Neuronal stem cell (in vitro differentiated cells): ENCODE results near the gene STK33.

Source experiments
- DNase-seq: peaks from one replicate; pipeline ENCODE4 v3.0.0-alpha.2; 2013; ENCODE audit warnings: low spot score
- H2AFZ ChIP-seq: one replicate; pipeline ENCODE4 v1.6.1; 2013; ENCODE audit warnings: mild to moderate bottlenecking, low read length, inconsistent platforms
- H2AK5ac ChIP-seq: 2 replicates; pipeline ENCODE4 v1.6.1; 2013; ENCODE audit warnings: low read depth, mild to moderate bottlenecking, inconsistent platforms, low read length, moderate library complexity, mixed read lengths
- H2BK120ac ChIP-seq: 2 replicates; pipeline ENCODE4 v1.6.1; 2013; ENCODE audit warnings: low read depth, mild to moderate bottlenecking, inconsistent platforms, low read length, moderate library complexity, mixed read lengths
- H2BK12ac ChIP-seq: one replicate; pipeline ENCODE4 v1.6.1; 2013; ENCODE audit warnings: low read length, inconsistent platforms
- H2BK15ac ChIP-seq: 2 replicates; pipeline ENCODE4 v1.6.1; 2013; ENCODE audit warnings: mild to moderate bottlenecking, low read length, inconsistent platforms, mixed read lengths
- H2BK5ac ChIP-seq: one replicate; pipeline ENCODE4 v1.6.1; 2013; ENCODE audit warnings: inconsistent platforms, mild to moderate bottlenecking, low read length, moderate library complexity
- H3K14ac ChIP-seq: one replicate; pipeline ENCODE4 v1.6.1; 2013; ENCODE audit warnings: low read length, inconsistent platforms
- H3K18ac ChIP-seq: 2 replicates; pipeline ENCODE4 v1.6.1; 2013; ENCODE audit warnings: low read length, inconsistent platforms
- H3K23ac ChIP-seq: 2 replicates; pipeline ENCODE4 v1.6.1; 2013; ENCODE audit warnings: low read depth, mild to moderate bottlenecking, mixed read lengths, low read length, inconsistent platforms; ENCODE audit not compliant: poor library complexity
- H3K27ac ChIP-seq: replicated peaks from 3 replicates; pipeline ENCODE4 v1.5.1; 2013; ENCODE audit warnings: low read length, inconsistent platforms
- H3K27me3 ChIP-seq, 3 experiments: 2 replicates each; pipeline ENCODE4 v1.6.1; 2013; ENCODE audit warnings: low read length in 3 of 3, mild to moderate bottlenecking in 2 of 3, inconsistent platforms in 1 of 3, low read depth in 1 of 3, mixed read lengths in 1 of 3, moderate library complexity in 1 of 3; ENCODE audit not compliant: control insufficient read depth in 3 of 3, insufficient read depth in 3 of 3
- H3K36me3 ChIP-seq, 2 donors: replicated peaks in 1 of 2; 2 replicates each; pipeline ENCODE4 v1.6.1; 2013; ENCODE audit warnings: low read length in 2 of 2; ENCODE audit not compliant: control insufficient read depth in 2 of 2, insufficient read depth in 2 of 2
- H3K4ac ChIP-seq: 2 replicates; pipeline ENCODE4 v1.6.1; 2013; ENCODE audit warnings: inconsistent platforms, mild to moderate bottlenecking, low read length, moderate library complexity
- H3K4me1 ChIP-seq, 2 donors: 1 replicate in 1 of 2; 2 replicates in 1 of 2; pipeline ENCODE4 v1.6.1; 2013; ENCODE audit warnings: low read length in 2 of 2, low read depth in 1 of 2; ENCODE audit not compliant: control insufficient read depth in 2 of 2, insufficient read depth in 1 of 2
- H3K4me2 ChIP-seq: one replicate; pipeline ENCODE4 v1.6.1; 2013; ENCODE audit warnings: mild to moderate bottlenecking, low read length, inconsistent platforms; ENCODE audit not compliant: insufficient read depth, poor library complexity, severe bottlenecking
- H3K4me3 ChIP-seq, 2 donors: 2 replicates each; pipeline ENCODE4 v1.5.1; 2013; ENCODE audit warnings: low read length in 2 of 2, mild to moderate bottlenecking in 2 of 2, inconsistent platforms in 1 of 2, moderate library complexity in 1 of 2
- H3K79me1 ChIP-seq: one replicate; pipeline ENCODE4 v1.6.1; 2013; ENCODE audit warnings: low read depth, mild to moderate bottlenecking, inconsistent platforms, low read length, moderate library complexity
- H3K9ac ChIP-seq: one replicate; pipeline ENCODE4 v1.6.1; 2013; ENCODE audit warnings: mild to moderate bottlenecking, low read depth, low read length, inconsistent platforms; ENCODE audit not compliant: poor library complexity
- H3K9me3 ChIP-seq, 2 donors: replicated peaks in 1 of 2; 2 replicates each; pipeline versions ENCODE3 to v1.6.1; 2013; ENCODE audit warnings: low read length in 2 of 2, mild to moderate bottlenecking in 2 of 2, inconsistent platforms in 1 of 2, low read depth in 1 of 2, mixed read lengths in 1 of 2, moderate library complexity in 1 of 2; ENCODE audit not compliant: control insufficient read depth in 2 of 2, insufficient read depth in 1 of 2
- H4K8ac ChIP-seq: one replicate; pipeline ENCODE4 v1.6.1; 2013; ENCODE audit warnings: low read depth, mild to moderate bottlenecking, inconsistent platforms, low read length, moderate library complexity
- H4K91ac ChIP-seq: one replicate; pipeline ENCODE4 v1.6.1; 2013; ENCODE audit warnings: low read length, low read depth, mild to moderate bottlenecking, inconsistent platforms; ENCODE audit not compliant: poor library complexity
- WGBS, 2 donors: extraction: QIAGEN DNeasy Blood & Tissue Kit; methylation state at CpG; one replicate each; pipeline ENCODE4 v1.1.7; 2013; ENCODE audit warnings: missing lambda C conversion rate in 2 of 2, mixed read lengths in 1 of 2; ENCODE audit not compliant: insufficient read length in 2 of 2, insufficient replicate concordance in 1 of 2; ENCODE audit errors: extremely low coverage in 2 of 2; 5-methylcytosine and 5-hydroxymethylcytosine counted together

The STK33 gene

DNA sequence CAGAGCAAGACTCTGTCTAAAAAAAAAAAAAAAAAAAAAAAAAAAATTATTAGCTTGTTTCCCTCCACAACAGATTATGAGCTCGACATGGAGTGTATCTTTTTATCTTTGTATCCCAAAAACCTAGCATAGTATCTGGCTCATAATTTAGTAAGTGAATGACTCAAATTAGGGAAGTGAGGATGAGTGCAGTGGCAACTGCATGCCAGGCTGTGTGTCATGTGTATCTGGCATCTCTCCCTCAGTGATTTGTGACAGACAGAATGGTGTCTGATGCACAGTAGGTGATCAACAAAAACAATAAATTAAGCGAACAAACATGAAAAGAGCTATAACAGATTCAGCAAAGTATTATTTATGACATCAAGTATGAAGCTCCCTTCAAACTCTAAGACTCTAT lies 7.2 kb downstream of the STK33 start:
- H3K36me3 ChIP-seq, result no peaks in the 10 kb centered on the region

DNA sequence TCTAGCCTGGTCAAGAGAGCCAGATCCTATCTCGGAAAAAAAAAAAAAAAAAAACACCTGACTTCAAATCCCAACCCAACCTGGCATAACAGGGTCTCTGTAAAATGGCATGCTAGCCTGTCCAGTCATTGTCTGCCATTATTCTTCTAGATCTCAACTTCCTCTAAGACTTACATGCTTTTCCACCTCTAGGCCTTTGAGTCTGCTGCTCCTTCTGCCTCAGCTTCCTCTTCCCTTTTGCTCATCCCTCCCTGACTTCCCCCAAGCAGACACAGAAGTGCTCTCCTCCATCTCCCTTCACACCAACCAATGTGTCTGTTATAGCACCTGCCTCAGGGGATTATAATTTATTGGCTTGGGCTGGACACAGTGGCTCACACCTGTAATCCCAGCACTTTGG lies 7.8 kb downstream of the STK33 start:
- peaks cover 4 to 6% of the 10 kb centered on the region in 2 donors for H3K4me1 ChIP-seq
- H2BK5ac ChIP-seq, result no peak overlapping the region
- no peaks in the 10 kb centered on the region for H3K36me3 ChIP-seq
- no peak overlapping the region for H3K9ac ChIP-seq
- H3K4me2 ChIP-seq, result no peak overlapping the region
- no peak overlapping the region for H4K91ac ChIP-seq
- no peaks in the 10 kb centered on the region for H3K27me3 ChIP-seq
- WGBS, 2 donors, result no CpG with 5 or more reads among the region's 1 CpG
- H3K4me3 ChIP-seq, result no peak overlapping the region
- no peak overlapping the region for H2BK120ac ChIP-seq
- H2BK15ac ChIP-seq, result no peak overlapping the region
- H3K14ac ChIP-seq, result no peak overlapping the region
- peaks cover 0 to 12% of the 10 kb centered on the region in 2 donors for H3K9me3 ChIP-seq
- no peak overlapping the region for H3K4ac ChIP-seq
- H2AK5ac ChIP-seq, result no peak overlapping the region
- H4K8ac ChIP-seq, result no peak overlapping the region
- H3K18ac ChIP-seq, result no peak overlapping the region
- H3K79me1 ChIP-seq, result peaks cover 2% of the 10 kb centered on the region
- no peak overlapping the region for H2AFZ ChIP-seq
- no peak overlapping the region for H3K27ac ChIP-seq
- H2BK12ac ChIP-seq, result no peak overlapping the region
- H3K23ac ChIP-seq, result no peak overlapping the region
- DNase-seq, result no peak

More for the DNA sequence above, 7.2 kb downstream of the STK33 start:
- no peak for DNase-seq
- Histone ChIP-seq H2BK15ac (no peak overlapping the region), H3K9me3 (peaks cover 0 to 12% of the 10 kb centered on the region in 2 donors), H2AFZ (no peak overlapping the region), H2BK120ac (no peak overlapping the region), H3K9ac (no peak overlapping the region), H3K4me3 (no peak overlapping the region), H3K79me1 (peaks cover 2% of the 10 kb centered on the region), H3K27me3 (no peaks in the 10 kb centered on the region), H3K27ac (no peak overlapping the region), H2BK5ac (no peak overlapping the region), H2BK12ac (no peak overlapping the region), H3K4ac (no peak overlapping the region), H4K8ac (no peak overlapping the region), H3K4me1 (peaks cover 4 to 6% of the 10 kb centered on the region in 2 donors), H3K14ac (no peak overlapping the region), H3K23ac (no peak overlapping the region), H3K18ac (no peak overlapping the region), H4K91ac (no peak overlapping the region), H3K4me2 (no peak overlapping the region), H2AK5ac (no peak overlapping the region)
- no CpG with 5 or more reads among the region's 2 CpGs for WGBS, 2 donors

DNA sequence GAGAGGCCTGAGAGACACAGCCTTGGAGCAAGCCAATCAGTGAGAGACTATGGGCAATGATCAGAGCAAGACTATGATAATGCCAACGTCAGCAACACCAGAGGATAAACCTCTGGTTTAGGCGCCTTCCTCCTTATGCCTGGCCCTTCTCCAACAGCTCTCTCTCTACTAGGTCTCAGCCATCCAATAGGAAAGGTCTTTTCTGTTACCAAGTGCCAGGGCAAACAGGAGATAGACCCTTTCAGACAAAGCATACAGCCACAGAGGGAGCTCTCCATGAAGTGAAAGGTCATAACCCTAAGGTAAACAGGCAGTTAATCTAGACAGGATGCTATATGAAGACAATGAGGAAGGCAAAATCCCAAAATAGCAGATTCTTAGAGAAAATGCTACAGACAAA lies 9.5 kb downstream of the STK33 start:
- H3K23ac ChIP-seq, result no peak overlapping the region
- no peak overlapping the region for H3K4me3 ChIP-seq
- no peak overlapping the region for H2AK5ac ChIP-seq
- no peak overlapping the region for H2BK120ac ChIP-seq
- H3K36me3 ChIP-seq, result no peaks in the 10 kb centered on the region
- H3K4ac ChIP-seq, result no peak overlapping the region
- no peaks in the 10 kb centered on the region for H3K27me3 ChIP-seq
- peaks cover 0 to 12% of the 10 kb centered on the region in 2 donors for H3K9me3 ChIP-seq
- no peak overlapping the region for H2BK5ac ChIP-seq
- WGBS, 2 donors, result no CpG with 5 or more reads among the region's 2 CpGs
- H2BK12ac ChIP-seq, result no peak overlapping the region
- no peak overlapping the region for H3K4me2 ChIP-seq
- no peak overlapping the region for H2AFZ ChIP-seq
- peaks cover 2% of the 10 kb centered on the region for H3K79me1 ChIP-seq
- no peak overlapping the region for H3K9ac ChIP-seq
- no peak overlapping the region for H3K27ac ChIP-seq
- H2BK15ac ChIP-seq, result no peak overlapping the region
- no peak overlapping the region for H4K8ac ChIP-seq
- H4K91ac ChIP-seq, result no peak overlapping the region
- H3K14ac ChIP-seq, result no peak overlapping the region
- H3K18ac ChIP-seq, result no peak overlapping the region
- peaks cover 4 to 6% of the 10 kb centered on the region in 2 donors for H3K4me1 ChIP-seq
- DNase-seq, result no peak

DNA sequence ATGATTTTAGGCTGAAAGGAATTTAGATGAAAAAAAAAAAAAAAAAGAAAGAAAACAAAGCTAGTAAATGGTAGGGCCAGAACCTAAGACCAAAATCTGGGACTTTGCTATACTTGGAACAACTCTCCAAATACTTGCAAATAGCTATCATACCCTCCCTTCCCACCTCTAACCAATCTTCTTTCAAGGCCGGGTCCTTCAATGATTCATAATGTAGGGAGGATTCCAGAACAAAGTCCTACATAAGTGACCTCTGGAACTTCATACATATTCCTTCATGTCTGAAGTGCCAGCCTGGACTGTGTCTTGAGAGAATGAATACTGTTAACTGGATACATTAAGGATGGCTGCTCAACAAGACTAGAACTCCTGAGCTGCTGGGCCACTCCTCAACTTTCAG lies 9.9 kb downstream of the STK33 start:
- Histone ChIP-seq H3K9ac (no peak overlapping the region), H2BK5ac (no peak overlapping the region), H3K4me1 (peaks cover 4 to 6% of the 10 kb centered on the region in 2 donors), H4K91ac (no peak overlapping the region), H3K23ac (no peak overlapping the region), H2BK15ac (no peak overlapping the region), H3K79me1 (peaks cover 2% of the 10 kb centered on the region), H2BK12ac (no peak overlapping the region), H3K4me2 (no peak overlapping the region), H3K9me3 (peaks cover 0 to 12% of the 10 kb centered on the region in 2 donors), H2BK120ac (no peak overlapping the region), H4K8ac (no peak overlapping the region), H3K27me3 (no peaks in the 10 kb centered on the region), H2AK5ac (no peak overlapping the region), H3K27ac (no peak overlapping the region), H3K36me3 (no peaks in the 10 kb centered on the region), H3K4me3 (no peak overlapping the region), H3K14ac (no peak overlapping the region), H3K18ac (no peak overlapping the region), H2AFZ (no peak overlapping the region), H3K4ac (no peak overlapping the region)
- no CpG with 5 or more reads among the region's 1 CpG for WGBS, 2 donors
- no peak for DNase-seq
